SIG-M5 (cell line): Measurements from ENCODE around the gene GPC5.
"Not testable (repeated sequence)": the region's sequence is repeated elsewhere in the genome, so short reads cannot be mapped to it uniquely, and the experiment has no call there.

Experiments used
- DNase-seq: peaks from one replicate; lab custom pipeline; 2025; lab: John Stamatoyannopoulos, UW

Gene GPC5

GRCh38 chr13:92843549-92843948, 1445.1 kb downstream of the GPC5 start:
- no peak for DNase-seq

GRCh38 chr13:92849381-92849780, 1451.0 kb downstream of the GPC5 start:
- no peak for DNase-seq

- DNase-seq: no peak
These were observed 1466.3 kb downstream of the GPC5 start for GRCh38 chr13:92864584-92865284.

- no peak for DNase-seq
These were observed 1474.6 kb downstream of the GPC5 start for GRCh38 chr13:92873029-92873428.

- DNase-seq: no peak
These were observed 1488.2 kb downstream of the GPC5 start for GRCh38 chr13:92886535-92887077.

- DNase-seq: no peak
These were observed 1496.0 kb downstream of the GPC5 start for GRCh38 chr13:92894447-92894846.

GRCh38 chr13:92896842-92897241, 1498.4 kb downstream of the GPC5 start:
- no peak for DNase-seq

GRCh38 chr13:92898946-92899345, 1500.5 kb downstream of the GPC5 start:
- not testable (repeated sequence) for DNase-seq

GRCh38 chr13:92900446-92900845, 1502.0 kb downstream of the GPC5 start:
- DNase-seq: no peak

GRCh38 chr13:92901739-92902138, 1503.3 kb downstream of the GPC5 start:
- DNase-seq: no peak

GRCh38 chr13:92912629-92913028, 1514.2 kb downstream of the GPC5 start:
- no peak for DNase-seq

- no peak for DNase-seq
These were observed 1515.4 kb downstream of the GPC5 start for GRCh38 chr13:92913840-92914239.
